COR-L47 (cell line): Measurements from ENCODE around the gene KCNIP4.

ENCODE experiments used
- DNase-seq: peaks from one replicate; lab custom pipeline; 2025; lab: John Stamatoyannopoulos, UW

The KCNIP4 gene

DNA sequence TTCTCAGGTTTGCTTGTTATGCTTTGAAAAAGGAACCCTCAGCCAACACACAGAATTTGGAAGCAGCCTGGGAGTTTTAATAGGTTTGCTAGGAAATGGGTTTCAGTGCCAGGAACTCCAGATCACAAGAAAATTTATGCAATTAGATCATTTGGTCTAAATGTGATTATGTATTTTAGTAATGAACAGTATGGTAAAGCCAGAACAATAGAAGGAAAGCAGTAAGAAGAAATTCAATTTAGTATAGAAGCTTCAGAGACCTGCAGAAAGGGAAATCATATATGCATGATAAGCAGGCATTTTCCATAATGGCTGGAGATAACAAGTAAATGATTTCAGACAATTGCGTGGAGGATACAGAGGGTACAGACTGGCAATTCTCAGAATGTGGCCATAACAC, 184.7 kb downstream of the KCNIP4 start:
- DNase-seq: no peak

DNA sequence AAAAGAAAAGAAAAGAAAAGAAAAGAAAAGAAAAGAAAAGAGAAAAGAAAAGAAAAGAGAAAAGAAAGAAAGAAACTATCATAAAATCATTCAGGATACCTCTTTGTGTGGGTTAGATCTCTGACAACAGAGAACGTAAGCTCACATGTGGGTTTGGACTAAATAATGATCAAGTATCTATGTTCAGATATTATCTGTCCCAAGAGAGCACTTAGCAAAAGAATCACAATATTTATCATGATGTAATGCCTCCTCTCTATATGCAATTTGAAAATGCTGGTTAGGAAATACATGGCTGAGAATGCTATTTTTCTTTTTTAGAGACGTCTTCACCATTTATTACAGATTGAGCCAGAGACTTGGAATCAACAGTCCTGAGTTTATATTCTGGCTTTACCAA, 191.3 kb downstream of the KCNIP4 start:
- DNase-seq: no peak

DNA sequence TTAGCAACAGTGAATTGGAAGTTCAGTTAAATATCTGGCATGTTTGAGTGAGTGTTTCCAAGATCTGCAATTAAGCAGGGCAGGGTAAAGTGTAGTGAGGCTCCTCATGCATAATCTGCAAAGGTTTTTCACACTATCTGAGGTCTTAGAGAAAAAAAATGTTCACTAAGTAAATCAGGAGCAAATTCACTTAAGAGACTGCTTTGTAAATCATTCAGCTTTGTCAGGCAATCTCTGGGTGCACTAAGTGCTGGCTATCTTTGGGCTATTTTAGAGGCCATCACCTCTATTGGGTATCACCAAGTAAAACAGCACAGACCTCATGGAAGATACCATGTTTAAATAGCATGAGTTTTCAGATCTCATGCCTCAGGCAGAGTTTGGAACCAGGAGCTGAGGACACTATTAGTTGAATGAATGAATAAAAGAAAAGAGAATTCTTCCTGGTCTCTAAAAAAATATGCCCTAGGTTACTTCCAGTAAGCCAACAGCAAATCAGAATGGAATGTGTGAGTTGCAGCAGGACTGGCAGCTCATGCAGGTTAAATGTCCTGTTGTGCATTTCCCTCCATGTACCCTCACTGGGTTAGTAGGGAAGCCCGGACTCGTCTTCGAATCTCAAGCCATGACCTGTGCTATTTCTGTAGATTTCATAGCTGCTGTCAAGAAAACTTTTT, 195.3 kb downstream of the KCNIP4 start:
- DNase-seq: no peak

DNA sequence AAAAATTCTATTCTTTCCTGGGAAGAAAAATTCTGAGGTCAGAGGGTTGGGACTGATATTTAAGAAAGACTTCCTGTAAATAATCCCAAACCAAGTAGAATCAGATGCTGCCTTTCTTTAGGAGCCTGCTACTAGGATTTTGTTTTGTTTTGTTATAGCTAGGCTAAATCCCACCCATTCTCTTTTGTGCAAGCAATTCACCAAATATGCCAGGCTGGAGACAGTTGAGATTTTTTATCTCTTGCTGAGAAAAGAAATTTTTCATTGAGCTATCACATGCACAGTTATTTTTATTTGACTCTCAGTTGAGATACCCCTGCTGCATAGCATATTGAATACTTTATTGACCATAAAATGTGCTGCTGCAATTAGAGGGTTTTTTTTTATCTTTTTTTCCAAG, 196.0 kb downstream of the KCNIP4 start:
- no peak for DNase-seq

DNA sequence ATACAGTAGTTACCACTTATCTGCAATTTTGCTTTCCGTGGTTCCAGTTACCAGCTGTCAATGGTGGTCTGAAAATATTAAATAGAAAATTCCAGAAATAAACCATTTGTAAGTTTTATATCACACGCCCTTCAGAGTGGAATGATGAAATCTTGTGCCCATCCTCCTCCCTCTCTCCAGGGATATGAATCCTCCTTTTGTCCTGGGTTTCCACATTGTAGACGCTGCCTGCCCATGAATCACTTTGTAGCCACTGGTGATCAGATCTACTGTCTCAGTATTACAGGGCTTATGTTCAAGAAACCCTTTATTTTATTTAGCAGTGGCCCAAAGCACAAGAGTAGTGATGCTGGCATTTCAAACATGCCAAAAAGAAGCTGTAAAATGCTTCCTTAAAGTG, 198.6 kb downstream of the KCNIP4 start:
- no peak for DNase-seq

DNA sequence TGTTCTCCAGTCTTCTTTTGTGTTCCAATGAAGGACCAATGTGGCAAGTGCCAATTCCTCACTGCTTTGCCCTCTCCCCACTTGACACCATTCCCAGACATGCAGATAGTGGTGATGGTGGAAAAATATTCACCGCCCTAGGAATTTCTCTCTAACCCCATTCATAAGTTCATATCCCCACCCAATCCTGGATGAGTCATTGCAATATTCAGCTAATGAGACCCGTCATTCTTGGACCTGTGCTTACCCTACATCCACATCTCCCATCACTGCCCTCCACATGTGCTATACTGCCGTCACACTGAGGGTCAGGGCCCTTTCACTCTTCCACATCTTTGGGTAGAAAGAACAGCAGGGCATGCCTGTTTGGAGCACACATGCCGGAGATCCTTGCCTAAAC, 199.2 kb downstream of the KCNIP4 start:
- no peak for DNase-seq

DNA sequence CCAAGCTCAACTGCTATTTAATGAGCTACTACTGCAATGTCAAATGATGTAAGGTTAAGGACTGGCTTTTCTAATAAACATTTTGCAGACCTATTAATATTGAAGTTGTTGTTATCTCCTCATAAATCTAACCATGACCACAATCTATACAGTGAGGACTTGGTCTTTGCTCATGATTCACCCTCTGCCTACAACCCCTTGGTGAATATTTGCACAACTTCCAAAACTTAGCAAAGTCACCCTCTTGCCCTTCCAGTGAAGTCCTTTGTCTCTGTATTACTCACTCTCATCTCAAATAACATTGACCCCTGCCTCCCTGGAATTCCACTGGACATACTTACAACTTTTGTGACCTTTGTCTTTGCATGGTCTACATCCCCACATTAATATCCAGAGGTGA, 204.5 kb downstream of the KCNIP4 start:
- DNase-seq: no peak

DNA sequence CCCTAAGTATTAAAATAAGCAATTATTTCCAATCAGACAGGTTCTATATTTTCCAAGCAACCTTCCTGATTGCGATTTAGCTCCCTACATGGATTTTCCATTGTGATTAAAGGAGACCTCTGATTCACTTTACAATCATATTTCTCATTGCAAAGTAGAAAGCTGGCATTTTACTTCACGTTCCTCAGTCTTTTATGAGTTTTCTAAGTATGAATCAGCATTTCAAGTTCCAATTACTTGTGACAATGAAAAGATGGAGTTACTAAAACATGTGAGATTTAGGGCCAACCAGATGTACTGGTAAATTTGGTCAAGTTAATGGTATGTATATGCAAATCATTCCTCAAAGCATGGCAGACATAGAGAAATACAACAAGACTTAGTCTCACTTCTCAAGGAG, 206.2 kb downstream of the KCNIP4 start:
- no peak for DNase-seq

DNA sequence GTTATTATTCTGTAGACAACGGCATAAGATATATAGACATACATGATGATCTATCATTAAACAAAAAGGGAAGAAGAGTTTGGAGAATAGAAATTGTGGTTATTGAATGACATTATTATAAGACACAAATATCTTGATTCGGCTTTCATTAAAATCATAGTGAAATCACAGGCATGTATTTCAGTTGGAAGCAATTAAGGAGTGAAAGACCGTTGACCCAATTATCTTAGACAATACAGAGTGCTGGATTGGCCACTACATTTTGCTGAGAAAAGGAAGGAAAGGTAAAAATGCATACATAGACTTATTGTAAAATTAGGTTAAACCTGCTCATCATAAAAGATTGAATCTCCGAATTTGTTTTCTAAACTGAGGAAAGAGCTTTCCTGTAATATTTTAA, 209.8 kb downstream of the KCNIP4 start:
- no peak for DNase-seq

DNA sequence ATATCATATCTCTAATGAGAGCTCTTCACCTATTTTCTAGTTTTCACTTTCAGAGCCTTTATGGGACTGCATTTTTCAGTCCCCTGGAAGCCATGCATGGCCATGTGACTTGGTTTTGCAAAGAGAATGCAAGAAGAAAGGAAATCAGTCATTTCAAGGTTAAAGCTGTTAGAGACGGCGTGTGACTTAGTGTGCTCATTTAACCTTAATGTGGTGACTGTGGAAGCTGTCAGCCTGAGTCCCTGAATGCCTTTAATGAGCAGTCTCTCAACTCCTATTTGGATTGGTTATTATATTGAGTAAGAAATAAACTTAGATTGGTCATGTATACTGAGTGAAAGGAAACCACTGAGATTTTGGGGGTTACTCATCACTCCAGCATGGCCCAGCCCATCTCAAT, 212.7 kb downstream of the KCNIP4 start:
- no peak for DNase-seq

DNA sequence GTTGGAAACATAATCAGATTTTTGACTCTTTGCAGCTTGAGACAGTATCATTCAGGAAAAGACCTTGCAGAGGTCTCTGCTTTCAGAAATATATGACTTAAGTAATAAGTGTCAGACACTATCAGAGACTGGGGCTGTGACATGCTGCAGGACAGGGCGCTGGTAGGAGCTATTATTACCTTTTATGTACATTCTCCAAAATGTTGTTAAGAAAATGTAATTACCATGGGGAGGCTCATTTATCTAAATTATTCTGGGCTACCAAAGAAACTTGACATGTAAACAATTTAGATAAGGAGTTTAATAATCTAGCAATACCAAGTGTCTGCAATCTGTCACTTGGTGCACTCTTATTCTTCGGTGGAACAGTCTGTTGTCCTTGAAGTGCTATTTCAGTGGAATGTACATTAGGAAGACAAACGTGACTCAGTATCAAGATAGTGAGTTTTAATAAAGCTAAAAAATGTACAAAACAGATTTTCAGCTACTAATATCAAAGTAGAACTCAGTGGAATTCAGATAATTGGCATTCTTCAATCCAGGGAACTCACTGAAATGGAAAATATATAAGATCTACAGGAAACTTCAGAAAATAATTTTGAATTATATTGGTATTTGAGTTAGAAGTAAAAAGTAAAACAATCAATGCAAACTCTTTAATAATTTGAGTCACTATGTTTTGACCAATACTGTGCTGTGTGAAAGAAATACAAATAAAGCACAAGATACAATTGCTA, 214.5 kb downstream of the KCNIP4 start:
- no peak for DNase-seq

DNA sequence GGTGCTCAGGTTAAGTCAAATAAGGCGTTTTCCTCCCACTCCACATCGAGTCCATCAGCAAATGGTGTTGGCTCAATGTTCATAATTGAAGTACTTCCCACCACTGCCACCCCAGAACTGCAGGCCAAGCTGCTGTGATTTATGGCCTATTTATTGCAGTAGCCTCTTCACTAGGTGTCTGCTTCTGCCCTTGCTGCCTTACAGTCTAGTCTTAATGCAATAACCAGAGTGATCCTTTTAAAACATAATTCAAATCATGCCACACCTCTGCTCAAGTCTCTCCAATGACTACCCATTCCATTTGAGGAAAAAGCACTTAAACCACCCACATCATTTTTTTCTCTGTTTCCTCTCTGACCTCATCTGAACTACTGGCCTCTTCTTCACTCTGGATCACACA, 220.3 kb downstream of the KCNIP4 start:
- DNase-seq: no peak

DNA sequence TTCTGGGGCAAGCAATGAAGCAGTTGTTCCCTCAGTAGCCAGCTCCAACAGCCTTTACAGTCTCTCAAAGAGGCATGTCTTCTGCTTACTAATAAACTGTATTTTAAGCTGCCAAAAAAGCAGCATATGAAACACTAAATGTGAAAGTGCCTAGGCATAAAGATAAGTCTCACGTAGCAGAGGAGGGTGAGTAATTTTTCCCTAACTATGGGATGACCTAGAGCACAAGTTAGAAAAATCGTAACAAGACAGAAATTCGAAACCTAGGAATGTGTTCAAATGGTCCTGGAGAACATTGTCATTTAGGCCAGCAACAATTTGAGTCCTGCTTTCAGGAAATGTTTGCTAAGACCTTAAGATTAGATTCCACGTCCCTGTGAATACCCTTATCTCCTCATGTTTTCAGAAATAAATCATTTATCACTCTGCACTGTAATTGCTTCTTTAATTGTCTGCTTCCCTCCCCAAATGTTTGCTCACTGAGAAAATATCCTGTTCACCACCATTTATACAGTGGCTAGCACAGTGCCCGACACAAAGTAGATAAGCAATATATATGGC, 222.2 kb downstream of the KCNIP4 start:
- DNase-seq: no peak

DNA sequence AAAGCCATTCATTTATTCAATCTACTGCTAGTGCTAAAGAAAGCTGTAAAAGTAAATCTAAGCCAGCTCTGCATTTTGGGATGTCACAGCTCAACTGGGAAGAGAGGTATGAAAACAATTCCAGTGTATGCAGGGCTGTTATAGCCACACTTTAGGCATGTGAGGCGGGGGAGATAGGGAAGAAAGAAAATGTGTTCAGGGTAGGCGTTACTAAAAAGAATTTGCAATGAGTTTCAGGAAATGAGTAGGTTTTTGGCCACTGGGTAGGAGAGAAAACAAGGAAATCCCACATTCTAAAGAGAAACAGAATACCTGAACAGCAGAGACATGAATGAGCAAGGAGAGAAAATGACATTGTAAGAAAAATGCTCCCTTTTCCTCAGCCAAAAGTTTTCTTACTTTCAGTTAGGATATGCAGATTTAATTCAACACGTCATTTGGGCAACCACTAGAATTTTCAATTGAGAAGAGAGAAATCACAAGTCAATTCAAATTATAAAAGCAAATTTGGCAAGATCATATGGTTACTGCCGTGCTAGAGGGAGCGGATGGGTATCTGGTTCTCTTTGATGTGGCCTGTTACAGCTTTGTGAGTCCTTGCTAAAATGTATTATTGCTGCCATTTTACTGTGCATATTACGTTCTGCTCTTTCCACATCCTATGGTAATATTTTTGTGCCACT, 226.3 kb downstream of the KCNIP4 start:
- DNase-seq: no peak

DNA sequence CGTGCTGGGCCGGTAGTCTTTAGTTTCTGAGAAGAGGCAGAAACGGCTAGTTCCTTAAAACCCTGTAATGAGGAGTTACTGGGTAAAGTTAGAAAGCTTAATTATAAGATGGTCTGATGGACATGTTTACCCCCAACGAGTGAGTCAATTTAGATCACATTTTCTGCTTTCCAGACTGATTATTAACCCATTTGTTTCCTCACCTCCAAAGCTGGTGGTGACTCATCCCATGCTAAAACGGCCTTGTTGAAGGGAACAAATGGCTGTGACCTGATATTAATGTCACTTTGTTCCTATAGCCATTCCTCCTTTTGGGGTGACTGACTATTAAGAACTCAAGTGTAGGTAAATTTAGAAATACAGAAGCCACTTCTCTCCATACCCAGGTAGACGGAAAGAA, 232.0 kb downstream of the KCNIP4 start:
- no peak for DNase-seq

DNA sequence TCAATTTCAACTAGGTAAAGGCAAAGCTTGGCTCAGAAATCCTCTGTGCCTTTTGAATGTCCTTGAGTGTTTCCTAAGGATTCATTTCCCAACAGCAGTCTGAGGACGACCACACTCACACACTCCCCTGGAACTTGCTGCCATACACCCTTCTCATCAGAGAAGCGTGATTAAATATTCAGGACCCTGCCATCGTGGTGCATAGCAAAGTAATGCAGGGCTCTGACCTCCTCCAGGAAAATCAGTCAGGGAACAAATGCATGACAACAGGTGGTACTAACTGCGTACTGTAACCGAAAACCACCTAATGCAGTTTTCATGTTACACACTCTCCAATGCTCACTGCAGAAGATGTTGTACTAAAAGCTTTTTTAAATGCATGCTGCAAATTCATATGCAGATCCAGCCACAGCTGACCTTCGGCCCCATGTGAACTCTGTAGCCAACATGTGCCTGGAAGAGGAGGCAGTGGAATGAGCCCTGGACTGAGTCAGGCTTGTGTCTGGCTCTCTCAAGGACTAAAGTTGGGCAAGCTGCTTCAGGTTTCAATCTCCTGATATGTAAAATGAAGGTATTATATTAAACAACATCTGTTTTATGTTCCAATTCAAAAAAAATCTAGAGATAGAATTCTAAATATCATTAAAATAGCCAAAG, 238.3 kb downstream of the KCNIP4 start:
- no peak for DNase-seq

DNA sequence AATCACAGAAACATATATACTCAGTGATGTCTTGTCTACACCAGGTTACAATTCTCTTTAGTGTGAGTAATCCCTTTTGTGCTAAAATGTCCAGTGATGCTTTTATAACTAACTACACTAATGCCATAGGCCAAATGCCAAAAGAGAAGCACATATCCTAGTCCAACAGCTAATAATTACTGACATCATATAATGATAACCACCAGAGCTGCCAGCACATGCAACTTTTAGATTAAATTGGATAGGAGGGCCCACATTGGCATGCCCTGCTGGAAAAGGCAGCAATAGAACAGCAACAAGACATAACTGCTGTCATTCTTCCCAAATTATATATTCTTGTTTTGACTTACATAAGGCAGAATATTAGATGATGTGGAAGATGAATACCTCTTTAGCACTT, 238.8 kb downstream of the KCNIP4 start:
- no peak for DNase-seq

DNA sequence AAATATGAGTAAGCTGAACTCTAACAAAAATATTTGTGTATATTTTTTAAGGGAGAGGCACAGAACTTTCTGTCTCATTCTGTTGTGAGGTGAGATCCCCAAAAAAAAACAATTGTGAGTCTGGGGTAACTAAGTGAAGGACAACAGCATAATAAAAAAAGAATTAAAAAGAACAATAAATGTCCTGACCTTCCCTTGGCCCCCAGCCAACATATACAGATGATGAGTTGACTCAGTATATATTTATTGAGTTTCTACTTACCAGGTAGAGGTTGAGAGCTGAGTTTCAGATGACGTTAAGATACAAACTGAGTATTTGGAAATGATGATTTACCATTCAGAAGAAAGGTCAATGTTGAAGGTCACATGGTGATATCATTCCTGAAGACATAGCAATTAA, 239.5 kb downstream of the KCNIP4 start:
- DNase-seq: no peak

DNA sequence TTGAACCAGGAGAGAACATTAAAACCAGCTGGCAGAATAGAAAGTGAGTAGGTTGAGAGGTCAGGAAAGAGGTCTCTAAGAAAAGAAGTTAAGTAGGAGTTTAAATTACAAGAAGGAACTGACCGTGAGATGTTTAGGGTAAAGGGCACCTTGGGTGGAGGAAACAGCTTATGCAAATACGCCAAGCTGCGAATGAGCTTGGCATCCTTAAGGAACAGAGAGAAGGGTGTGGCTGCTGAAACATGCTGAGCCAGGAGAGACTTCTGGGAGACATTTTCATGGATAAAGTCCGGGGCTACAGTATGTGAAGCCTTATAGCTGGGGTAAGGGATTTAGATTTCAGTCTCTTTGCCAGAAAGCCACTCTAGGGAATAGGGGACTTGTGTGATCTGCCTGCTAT, 249.1 kb downstream of the KCNIP4 start:
- DNase-seq: no peak

DNA sequence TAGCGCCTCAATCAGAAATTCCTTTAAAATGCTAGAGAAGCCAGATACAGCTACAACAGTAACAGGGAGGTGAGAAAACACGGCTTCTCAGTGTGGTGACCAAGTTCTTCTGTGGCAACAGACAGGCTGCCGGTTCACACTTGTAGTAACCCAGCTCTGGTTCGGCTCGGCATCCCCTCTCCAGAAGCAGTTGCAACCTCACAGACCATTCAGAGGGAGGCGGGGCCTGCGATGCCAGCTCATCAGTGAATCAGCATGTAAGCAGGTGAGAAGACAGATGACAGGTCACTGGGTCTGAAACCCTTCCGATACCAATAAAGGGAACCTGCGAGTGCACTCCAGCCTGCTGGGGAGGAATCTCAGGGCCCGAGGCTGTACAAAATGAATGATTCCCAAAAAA, 251.0 kb downstream of the KCNIP4 start:
- DNase-seq: no peak

DNA sequence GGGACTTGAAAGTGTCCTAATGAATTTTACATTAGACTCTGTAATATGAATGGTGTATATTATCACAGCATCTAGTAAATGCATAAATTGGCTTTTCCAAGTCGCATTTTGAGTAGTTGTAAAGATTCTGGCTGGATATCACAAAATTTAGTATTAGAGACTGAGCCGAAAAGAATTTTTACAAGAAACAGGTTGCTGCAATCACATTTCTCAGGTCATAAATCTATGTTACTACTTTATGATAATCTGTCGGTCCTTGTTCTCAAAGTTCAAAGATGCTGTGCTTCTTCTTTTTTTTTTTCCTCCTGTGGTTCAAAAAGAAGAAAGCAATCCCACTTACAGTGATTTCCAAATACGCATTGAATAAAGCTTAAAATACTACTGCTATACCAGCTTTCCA, 253.4 kb downstream of the KCNIP4 start:
- DNase-seq: no peak

DNA sequence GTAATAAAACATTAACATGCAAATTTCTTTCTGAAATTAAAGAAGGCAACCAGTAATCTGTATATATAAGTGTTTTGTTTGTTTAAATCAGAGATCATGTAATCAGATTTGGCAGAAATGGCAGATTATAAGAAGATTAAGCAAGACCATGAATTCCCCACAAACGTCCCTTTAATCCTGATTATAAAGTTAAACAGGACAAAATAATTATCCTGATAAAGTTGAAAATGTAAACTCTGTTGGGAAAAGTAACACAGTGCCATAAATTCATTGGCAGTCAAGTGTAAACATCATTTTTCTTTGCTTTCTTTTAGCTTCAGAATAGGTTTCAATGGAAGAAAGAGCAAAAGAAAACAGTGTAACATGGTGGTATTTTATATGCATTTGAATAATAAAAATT, 256.3 kb downstream of the KCNIP4 start:
- no peak for DNase-seq
